ENCODE measurements around the gene KRT6A.

The KRT6A gene

GRCh38 chr12:52530366-52530765, 37.3 kb upstream of the KRT6A start:
- H3F3A ChIP-seq (ENCODE audit: insufficient read depth, low read length): no peaks in the 10 kb centered on the region
- no peaks in the 10 kb centered on the region for H4K20me1 ChIP-seq (ENCODE audit: insufficient read depth, low read length)
- H3K9ac ChIP-seq (ENCODE audit: low read length): no peak overlapping the region
- no peaks in the 10 kb centered on the region for H3K4me1 ChIP-seq (ENCODE audit: low read length)
- no peaks in the 10 kb centered on the region for H3K9me2 ChIP-seq (replicated peaks; ENCODE audit: insufficient read depth, low read length)
- H3K4me3 ChIP-seq (ENCODE audit: low read length): no peak overlapping the region
- no peaks in the 10 kb centered on the region for H3K79me2 ChIP-seq (ENCODE audit: low read length)
- H2AFZ ChIP-seq (ENCODE audit: low read length): no peak overlapping the region
- no peak for DNase-seq
- peaks cover 40% of the 10 kb centered on the region for H3K27me3 ChIP-seq (replicated peaks; ENCODE audit: insufficient read depth, low read length)
- no peaks in the 10 kb centered on the region for H3K9me3 ChIP-seq (replicated peaks; ENCODE audit: insufficient read depth, low read length)
- no peak overlapping the region for H3K4me2 ChIP-seq (ENCODE audit: low read depth, low read length)
- TF ChIP-seq EZH2 (optimal IDR thresholded peaks at IDR 0.05; ENCODE audit: low read depth, low read length): no peak
- no peak overlapping the region for H3K27ac ChIP-seq (ENCODE audit: low read length)
- H3K36me3 ChIP-seq (replicated peaks; ENCODE audit: insufficient read depth, low read length): no peaks in the 10 kb centered on the region

- no peak for DNase-seq
- Histone ChIP-seq H3K4me3 (ENCODE audit: low read length) (no peak overlapping the region), H3K9me3 (replicated peaks; ENCODE audit: insufficient read depth, low read length) (no peaks in the 10 kb centered on the region), H3K27me3 (replicated peaks; ENCODE audit: insufficient read depth, low read length) (peaks cover 45% of the 10 kb centered on the region), H3K4me1 (ENCODE audit: low read length) (no peaks in the 10 kb centered on the region), H3K9me2 (replicated peaks; ENCODE audit: insufficient read depth, low read length) (no peaks in the 10 kb centered on the region), H3K9ac (ENCODE audit: low read length) (no peak overlapping the region), H3K27ac (ENCODE audit: low read length) (no peak overlapping the region), H3K79me2 (ENCODE audit: low read length) (no peaks in the 10 kb centered on the region), H3K36me3 (replicated peaks; ENCODE audit: insufficient read depth, low read length) (no peaks in the 10 kb centered on the region), H4K20me1 (ENCODE audit: insufficient read depth, low read length) (no peaks in the 10 kb centered on the region), H3F3A (ENCODE audit: insufficient read depth, low read length) (no peaks in the 10 kb centered on the region), H3K4me2 (ENCODE audit: low read depth, low read length) (no peak overlapping the region), H2AFZ (ENCODE audit: low read length) (no peak overlapping the region)
- no peak for TF ChIP-seq EZH2phosphoT487 (IDR thresholded peaks at IDR 0.05; ENCODE audit: low read length)
- no peak for TF ChIP-seq EZH2 (optimal IDR thresholded peaks at IDR 0.05; ENCODE audit: low read depth, low read length)
- no peak for TF ChIP-seq CTCF (IDR thresholded peaks at IDR 0.05; ENCODE audit: low read length)
Observed at GRCh38 chr12:52529846-52530245, 36.8 kb upstream of the KRT6A start.

- TF ChIP-seq CTCF (IDR thresholded peaks at IDR 0.05; ENCODE audit: low read length) (no peak), EZH2phosphoT487 (IDR thresholded peaks at IDR 0.05; ENCODE audit: low read length) (no peak), EZH2 (optimal IDR thresholded peaks at IDR 0.05; ENCODE audit: low read depth, low read length) (no peak)
- no peak for DNase-seq
- no peak overlapping the region for H2AFZ ChIP-seq (ENCODE audit: low read length)
Observed at GRCh38 chr12:52529417-52529816, 36.4 kb upstream of the KRT6A start.

GRCh38 chr12:52528641-52529143, 35.6 kb upstream of the KRT6A start:
- Histone ChIP-seq H4K20me1 (ENCODE audit: insufficient read depth, low read length) (no peaks in the 10 kb centered on the region), H3K79me2 (ENCODE audit: low read length) (no peaks in the 10 kb centered on the region), H3K27me3 (replicated peaks; ENCODE audit: insufficient read depth, low read length) (peaks cover 52% of the 10 kb centered on the region), H3F3A (ENCODE audit: insufficient read depth, low read length) (no peaks in the 10 kb centered on the region), H3K4me2 (ENCODE audit: low read depth, low read length) (no peak overlapping the region), H3K4me3 (ENCODE audit: low read length) (no peak overlapping the region), H3K9me3 (replicated peaks; ENCODE audit: insufficient read depth, low read length) (no peaks in the 10 kb centered on the region), H3K9me2 (replicated peaks; ENCODE audit: insufficient read depth, low read length) (no peaks in the 10 kb centered on the region), H2AFZ (ENCODE audit: low read length) (no peak overlapping the region), H3K36me3 (replicated peaks; ENCODE audit: insufficient read depth, low read length) (no peaks in the 10 kb centered on the region), H3K9ac (ENCODE audit: low read length) (no peak overlapping the region), H3K4me1 (ENCODE audit: low read length) (no peaks in the 10 kb centered on the region), H3K27ac (ENCODE audit: low read length) (no peak overlapping the region)
- no peak for DNase-seq
- TF ChIP-seq EZH2phosphoT487 (IDR thresholded peaks at IDR 0.05; ENCODE audit: low read length): no peak
- no peak for TF ChIP-seq EZH2 (optimal IDR thresholded peaks at IDR 0.05; ENCODE audit: low read depth, low read length)

More at GRCh38 chr12:52529417-52529816, 36.4 kb upstream of the KRT6A start:
- Histone ChIP-seq H3K4me1 (ENCODE audit: low read length) (no peaks in the 10 kb centered on the region), H3K27ac (ENCODE audit: low read length) (no peak overlapping the region), H3K9me2 (replicated peaks; ENCODE audit: insufficient read depth, low read length) (no peaks in the 10 kb centered on the region), H3K4me2 (ENCODE audit: low read depth, low read length) (no peak overlapping the region), H3K9ac (ENCODE audit: low read length) (no peak overlapping the region), H4K20me1 (ENCODE audit: insufficient read depth, low read length) (no peaks in the 10 kb centered on the region), H3F3A (ENCODE audit: insufficient read depth, low read length) (no peaks in the 10 kb centered on the region), H3K4me3 (ENCODE audit: low read length) (no peak overlapping the region), H3K79me2 (ENCODE audit: low read length) (no peaks in the 10 kb centered on the region), H3K36me3 (replicated peaks; ENCODE audit: insufficient read depth, low read length) (no peaks in the 10 kb centered on the region), H3K27me3 (replicated peaks; ENCODE audit: insufficient read depth, low read length) (peaks cover 49% of the 10 kb centered on the region), H3K9me3 (replicated peaks; ENCODE audit: insufficient read depth, low read length) (no peaks in the 10 kb centered on the region)

Measured in MM.1S (cell line).